Stimulated activated CD8-positive, alpha-beta memory T cell treated with anti-CD3 and anti-CD28 coated beads, Interleukin-12 subunit alpha, Interleukin-12 subunit beta, amount 100 ng/mL, for 1 hour (primary cell): ENCODE data around the gene GALNT18.
"Not testable (repeated sequence)": the region's sequence is repeated elsewhere in the genome, so short reads cannot be mapped to it uniquely, and the experiment has no call there.

ENCODE experiments used
- DNase-seq: peaks from one replicate; pipeline ENCODE4 v3.0.0-alpha.2; 2020; ENCODE audit warnings: low read depth

GALNT18 gene

GRCh38 chr11:11383995-11384394 lies 237.8 kb downstream of the GALNT18 start:
- no peak for DNase-seq

DNA sequence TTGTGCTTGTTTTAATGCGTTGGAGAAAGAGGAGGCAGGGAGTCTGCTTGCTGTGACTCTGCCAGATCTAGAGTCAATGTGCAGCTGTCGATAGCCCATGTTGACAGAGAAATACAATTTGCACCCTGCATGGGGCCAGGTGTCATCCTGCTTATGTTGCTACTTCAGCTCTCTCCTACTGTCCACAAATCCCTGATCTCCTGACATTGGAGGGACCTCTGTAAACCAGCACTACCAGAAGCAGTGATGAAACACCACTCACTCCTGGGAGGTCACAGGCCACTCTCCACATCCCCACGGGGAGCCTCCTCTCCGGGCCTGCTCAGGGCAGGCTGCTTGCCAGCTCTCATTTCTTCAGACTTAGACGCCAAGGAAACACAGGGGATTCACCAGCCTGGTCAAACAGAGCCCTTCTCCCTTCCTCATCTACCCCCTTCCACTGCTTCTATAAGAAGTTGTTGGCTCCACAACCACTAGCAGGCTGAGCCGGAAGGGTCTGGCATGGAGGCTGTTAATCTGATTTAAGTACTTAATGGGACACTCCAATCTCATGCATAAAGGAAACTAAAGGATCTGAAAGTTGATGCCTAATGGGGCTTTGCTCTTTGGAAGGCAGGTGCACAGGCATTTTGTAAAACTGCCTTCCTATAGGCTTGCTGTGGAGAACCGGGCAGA lies 238.8 kb downstream of the GALNT18 start:
- no peak for DNase-seq

DNA sequence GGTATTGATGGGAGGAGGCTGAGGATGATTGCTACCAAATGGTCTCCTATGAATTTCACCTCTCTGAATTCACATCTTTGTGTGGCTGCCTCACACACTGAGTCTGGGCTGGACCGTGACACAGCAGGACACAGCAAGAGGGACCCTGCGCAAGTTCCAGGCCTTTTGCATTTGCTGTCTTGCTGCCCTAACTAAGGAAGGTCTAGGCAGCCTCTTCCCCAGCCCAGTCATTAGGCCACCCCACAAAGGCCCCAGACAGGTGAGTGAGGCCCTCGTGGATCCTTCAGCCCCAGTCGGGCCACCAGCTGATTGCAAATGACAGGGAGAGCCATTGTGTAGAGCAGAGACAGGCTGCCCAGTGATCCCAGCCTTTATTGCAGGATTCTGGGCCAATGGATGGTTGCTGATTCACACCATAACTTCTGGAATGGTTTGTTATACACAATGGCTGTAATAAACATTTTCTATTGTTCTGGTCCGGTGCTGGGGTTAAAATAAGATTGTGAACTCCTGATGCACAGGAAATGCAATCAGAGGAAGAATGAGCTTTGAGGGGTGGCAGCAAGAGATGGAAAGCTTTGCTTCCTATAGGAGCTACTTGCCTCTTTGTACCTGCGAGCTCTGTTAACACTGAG lies 240.2 kb downstream of the GALNT18 start:
- no peak for DNase-seq

DNA sequence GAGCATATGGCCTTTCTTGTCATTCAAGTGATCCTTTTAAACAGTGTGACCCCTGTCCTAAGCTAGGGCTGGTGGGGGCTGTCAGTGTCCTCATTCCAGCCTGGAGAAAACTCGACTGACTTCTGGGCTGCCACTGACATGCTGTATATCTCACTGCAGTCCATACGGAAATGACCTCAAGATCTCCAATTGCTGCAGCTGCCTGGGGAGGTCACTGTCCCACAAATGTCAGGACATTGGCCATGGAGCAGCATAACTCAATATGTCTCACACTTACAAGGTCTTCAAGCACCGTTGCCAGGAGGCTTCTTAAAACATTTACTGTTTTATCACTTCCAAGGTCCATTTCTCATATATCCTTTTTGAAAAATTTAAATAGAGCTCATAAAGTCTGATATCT lies 240.9 kb downstream of the GALNT18 start:
- no peak for DNase-seq

- no peak for DNase-seq
Observed at GRCh38 chr11:11380340-11380739, 241.5 kb downstream of the GALNT18 start.

- no peak for DNase-seq
Observed at GRCh38 chr11:11379661-11380060, 242.1 kb downstream of the GALNT18 start.

- no peak for DNase-seq
Observed at GRCh38 chr11:11378184-11378940, 243.4 kb downstream of the GALNT18 start.

DNA sequence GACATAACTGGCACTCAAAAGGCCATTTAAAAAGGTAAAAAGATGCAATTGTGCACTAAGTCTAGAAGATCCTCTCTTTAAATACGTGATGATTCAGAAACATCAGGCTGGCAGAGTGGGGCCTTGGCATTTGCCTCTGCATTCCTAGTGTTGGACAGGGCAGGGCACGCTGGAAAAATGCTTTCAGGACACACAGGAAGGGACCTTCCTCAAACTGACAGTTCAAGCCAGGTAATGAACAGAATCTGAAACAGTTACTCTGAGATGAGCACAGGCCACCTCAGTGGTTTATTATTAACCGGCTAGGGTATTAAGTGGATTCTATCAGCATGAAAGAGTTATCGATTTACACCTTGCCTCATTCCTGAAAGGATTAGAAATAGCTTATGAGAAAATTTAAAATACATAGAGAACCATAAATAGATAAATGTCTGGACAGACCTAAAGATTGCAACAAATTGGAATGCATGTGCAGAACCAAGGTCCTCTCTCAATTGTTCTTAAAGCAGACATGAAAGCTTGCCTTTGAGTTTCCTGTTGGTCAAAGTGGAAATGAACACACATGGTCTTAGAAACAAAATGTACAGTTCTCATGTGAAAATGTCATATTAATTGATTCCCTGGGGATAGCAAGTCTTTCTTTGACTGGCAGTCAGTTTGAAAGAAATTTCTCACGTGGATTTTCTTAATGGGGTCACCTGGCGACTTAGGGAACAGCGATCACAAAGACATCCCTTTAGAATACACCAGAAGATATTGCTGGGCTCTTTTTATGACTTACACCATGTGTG lies 247.3 kb downstream of the GALNT18 start:
- no peak for DNase-seq

GRCh38 chr11:11373934-11374333 lies 247.9 kb downstream of the GALNT18 start:
- DNase-seq: no peak

- no peak for DNase-seq
Observed at GRCh38 chr11:11372461-11372860, 249.3 kb downstream of the GALNT18 start.

DNA sequence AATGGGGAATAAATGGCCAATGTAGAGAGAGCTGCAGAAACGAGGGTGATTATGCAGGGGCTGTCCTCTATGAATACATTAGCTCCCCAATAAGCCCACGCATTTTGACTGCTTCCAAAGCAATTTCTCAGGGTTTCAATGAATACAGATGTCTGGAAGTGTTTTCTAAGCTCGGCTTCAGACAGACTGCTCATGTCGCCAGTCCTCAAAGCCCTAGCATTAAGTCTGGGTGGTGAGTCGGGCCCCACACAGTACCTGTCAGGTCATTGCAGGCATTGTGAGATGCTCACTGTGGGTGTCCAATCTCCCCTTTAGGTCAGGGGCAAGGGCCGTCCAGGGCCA lies 250.9 kb downstream of the GALNT18 start:
- no peak for DNase-seq

- no peak for DNase-seq
Observed at GRCh38 chr11:11370255-11370961, 251.4 kb downstream of the GALNT18 start.

GRCh38 chr11:11366793-11367192 lies 255.0 kb downstream of the GALNT18 start:
- no peak for DNase-seq

GRCh38 chr11:11363674-11364073 lies 258.1 kb downstream of the GALNT18 start:
- DNase-seq: no peak

- DNase-seq: no peak
Observed at GRCh38 chr11:11359611-11360010, 262.2 kb downstream of the GALNT18 start.

GRCh38 chr11:11356842-11357241 lies 265.0 kb downstream of the GALNT18 start:
- no peak for DNase-seq

- DNase-seq: not testable (repeated sequence)
Observed at GRCh38 chr11:11352878-11353277, 268.9 kb downstream of the GALNT18 start, which contains the start of gene CSNK2A3. TSS of gene CSNK2A3 (minus strand) at chr11:11353250. CDS start at chr11:11353119, 131 bp downstream.

DNA sequence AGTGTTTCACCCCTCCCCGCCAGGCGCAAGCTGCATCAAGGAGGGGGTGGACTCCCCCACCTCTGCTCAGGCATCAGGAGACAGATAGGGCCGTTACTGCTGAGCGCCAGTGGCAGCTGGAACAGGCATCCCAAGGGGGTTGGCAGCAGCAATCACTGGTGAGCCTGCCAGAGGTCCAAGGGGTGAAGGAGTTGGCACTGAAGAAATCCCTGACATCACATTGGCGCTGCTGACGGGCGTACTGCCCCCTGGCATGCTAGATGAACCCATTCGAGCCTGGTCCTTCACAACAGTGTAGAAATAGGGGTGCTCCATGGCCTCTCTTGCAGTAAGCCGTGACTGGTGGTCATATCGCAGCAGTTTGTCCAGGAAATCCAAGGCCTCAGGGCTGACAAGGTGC lies 270.0 kb downstream of the GALNT18 start:
- not testable (repeated sequence) for DNase-seq

DNA sequence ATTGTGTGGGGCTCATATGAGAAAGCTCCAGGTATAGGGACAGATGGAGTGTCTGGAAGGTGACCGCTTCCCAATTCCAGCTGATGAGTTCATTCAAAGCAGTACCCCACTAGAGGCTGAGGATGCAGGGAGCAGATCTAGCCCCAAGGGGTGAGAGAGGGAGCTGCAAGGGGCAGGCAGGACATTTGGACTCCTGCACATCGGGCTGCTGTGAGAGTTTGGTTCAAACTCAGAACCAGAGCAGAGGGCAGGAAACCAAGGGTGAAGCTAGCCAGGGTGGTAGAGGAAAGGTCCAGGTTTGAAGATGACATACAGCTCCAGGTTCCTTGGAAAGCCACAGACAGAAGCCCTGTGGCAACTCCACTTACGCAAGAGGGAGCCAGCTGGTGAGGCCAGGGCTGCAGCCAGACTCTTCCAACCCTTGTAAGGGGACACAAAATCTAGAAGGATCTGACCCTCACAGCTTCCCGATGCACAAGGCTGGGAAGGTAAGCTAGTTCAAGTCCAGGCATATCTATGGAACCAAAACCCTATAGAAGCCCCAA lies 270.7 kb downstream of the GALNT18 start:
- DNase-seq: no peak

DNA sequence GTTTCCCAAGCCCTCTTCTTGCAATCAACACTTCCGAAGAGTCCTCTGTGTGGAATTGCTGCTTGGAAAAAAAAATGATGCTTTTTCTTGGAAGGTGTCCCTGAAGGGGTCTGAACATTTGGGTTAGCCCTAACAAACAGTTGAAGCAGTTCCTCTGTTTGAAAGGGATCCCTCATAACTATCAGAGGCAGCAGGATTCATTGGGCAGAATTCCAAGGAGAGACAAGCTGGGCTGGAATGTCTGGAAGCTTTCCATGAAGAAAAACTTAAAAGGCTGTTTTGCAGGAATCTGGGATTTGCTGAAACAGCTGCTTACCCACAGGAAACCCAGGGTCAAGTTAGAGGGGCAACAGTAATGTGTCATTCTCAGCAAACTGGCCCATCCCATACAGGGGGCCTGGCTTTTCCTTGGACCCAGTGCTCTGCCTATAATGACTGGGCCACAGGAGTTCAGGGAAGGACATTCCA lies 271.9 kb downstream of the GALNT18 start:
- no peak for DNase-seq

DNA sequence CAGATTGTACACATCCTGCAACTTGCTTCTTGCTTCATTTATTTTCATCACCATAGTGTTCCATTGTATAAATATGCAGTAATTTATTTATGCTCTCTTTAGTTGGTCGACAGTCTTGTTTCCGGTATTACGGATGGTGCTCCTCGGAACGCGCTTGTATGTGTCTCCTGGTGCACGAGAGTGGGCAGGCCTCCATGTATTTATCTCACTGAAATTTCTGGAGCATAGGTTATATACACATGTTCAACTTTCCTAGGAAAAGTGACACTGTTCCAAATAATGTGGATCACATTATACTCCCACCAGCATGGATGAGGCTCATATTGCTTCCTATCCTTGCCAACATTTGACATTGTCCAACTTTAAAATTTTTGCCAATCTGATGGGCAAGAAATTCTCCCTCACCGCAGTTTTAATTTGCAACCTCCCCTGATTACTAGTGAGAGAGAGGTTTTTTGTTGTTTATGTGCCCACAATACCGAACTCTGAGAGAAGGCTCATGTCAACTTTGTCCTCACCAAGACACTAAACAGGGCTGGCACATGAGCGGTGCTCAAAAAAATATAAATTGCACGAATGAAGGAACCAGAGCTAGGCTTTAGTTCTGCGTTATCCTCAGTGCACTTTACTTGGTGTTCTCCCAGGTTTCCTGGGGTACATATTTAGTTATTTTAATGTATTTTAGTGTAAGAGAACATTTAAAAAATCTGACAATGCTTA lies 272.5 kb downstream of the GALNT18 start:
- no peak for DNase-seq
